Raji (cell line): ENCODE results near the gene TRIM77.
"Not testable (repeated sequence)": the region's sequence is repeated elsewhere in the genome, so short reads cannot be mapped to it uniquely, and the experiment has no call there.

Experiments
- POLR2A ChIP-seq: IDR thresholded peaks from 2 replicates; pipeline ENCODE4 v1.6.1; 2011; ENCODE audit warnings: low read depth, low read length, control low read depth; ENCODE audit not compliant: insufficient read depth

Gene TRIM77

GRCh38 chr11:89709999-89710398, at the start of gene TRIM77:
Gene TRIM77, plus strand, starts transcription at chr11:89710299. Its CDS starts 0 bp downstream, at chr11:89710299.
- not testable (repeated sequence) for TF ChIP-seq POLR2A

GRCh38 chr11:89667001-89667400, 43.1 kb upstream of the TRIM77 start:
- no peak for TF ChIP-seq POLR2A

- no peak for TF ChIP-seq POLR2A
These were observed 26.5 kb downstream of the TRIM77 start for GRCh38 chr11:89736566-89736965.

GRCh38 chr11:89737116-89737515, 27.0 kb downstream of the TRIM77 start:
- TF ChIP-seq POLR2A = no peak
